ENCODE measurements around the gene HDAC11. TPM values are rescaled to one million over a fixed set of nuclear protein-coding genes. Genes with fewer than 3 reads are reported as not detected.

Gene HDAC11
- total and polyA plus RNA-seq, 10 donors, result 2.5 to 11.2 (median 6.3) TPM

DNA sequence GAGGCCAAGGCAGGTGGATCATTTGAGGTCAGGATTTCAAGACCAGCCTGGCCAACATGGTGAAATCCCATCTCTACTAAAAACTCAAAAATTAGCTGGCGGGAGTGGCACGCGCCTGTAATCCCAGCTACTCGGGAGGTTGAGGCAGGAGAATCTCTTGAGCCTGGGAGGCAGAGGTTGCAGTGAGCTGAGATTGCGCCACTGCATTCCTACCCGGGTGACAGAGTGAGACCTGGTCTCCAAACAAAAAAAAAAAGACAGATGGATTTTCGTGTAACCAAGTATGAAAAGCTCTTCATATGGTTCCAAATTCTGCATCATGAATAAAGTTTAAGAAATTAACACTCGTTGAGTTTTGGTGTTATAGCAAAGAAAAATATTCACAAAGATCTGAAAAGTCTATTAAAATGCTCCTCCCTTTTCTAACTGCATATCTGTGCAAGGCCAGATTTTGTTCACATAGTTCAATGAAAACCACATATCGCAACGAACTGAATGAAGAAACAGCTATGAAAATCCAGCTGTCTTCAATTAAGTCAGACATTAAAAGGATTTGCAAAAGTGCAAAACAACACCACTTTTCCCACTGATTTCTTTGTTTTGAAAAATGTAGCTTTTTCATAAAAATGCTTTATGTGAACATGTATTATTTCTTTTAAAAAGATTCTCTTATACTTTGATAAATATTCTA is 45.0 kb downstream of the HDAC11 start:
- WGBS, 5 donors, result 83 to 90% (median 84%) methylated on average over 10 of the region's 10 CpGs

DNA sequence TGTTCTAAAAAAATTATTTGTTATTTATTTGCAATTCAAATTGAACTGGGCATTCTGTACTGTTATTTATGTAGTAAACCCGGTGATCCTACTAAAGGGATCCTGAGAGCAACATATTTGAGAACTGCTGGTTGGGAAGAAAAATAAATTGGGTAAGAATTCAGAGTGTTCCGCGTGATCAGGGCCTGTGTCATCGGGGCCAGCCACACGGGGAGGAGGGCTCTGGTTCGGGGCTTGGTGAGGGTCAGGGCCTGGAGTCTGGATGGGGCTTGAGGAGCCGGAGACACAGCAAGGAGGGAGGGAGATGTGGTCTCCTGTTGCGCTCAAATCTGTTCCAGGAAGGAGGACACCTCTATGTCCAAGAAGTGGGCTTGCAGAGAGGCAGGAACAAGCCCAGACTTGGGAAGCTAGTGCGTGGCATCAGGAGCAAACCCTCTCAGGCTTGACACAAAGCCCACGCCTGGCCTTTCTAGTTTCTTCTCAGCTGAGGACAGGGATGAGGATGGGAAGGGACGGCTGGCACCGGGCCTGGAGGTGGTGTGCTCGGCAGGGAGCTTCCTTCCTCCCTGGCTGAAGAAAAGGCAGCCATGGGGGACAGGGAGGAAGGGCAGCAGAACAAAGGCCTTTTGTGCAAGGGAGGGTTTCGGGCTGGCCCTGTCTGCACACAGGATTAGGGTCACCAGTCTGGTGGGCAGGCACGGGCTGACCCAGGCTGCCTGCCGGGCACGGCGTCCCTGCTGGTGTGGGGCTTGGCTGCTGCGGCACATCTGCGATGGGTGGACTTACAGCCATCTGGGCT is 45.9 kb downstream of the HDAC11 start:
- Histone ChIP-seq H3K4me3 (no peak overlapping the region), H3K27ac (no peak overlapping the region), H3K4me1 (peaks cover 0 to 4% (median 0%) of the 10 kb centered on the region in 6 donors), H3K27me3 (replicated peaks in 1 of 7) (no peaks in the 10 kb centered on the region), H3K9me3 (peaks cover 0 to 5% (median 0%) of the 10 kb centered on the region in 8 donors), H3K36me3 (no peaks in the 10 kb centered on the region)
- TF ChIP-seq POLR2AphosphoS5 (IDR thresholded peaks at IDR 0.05) (no peak), POLR2A (IDR thresholded peaks at IDR 0.05) (no peak)
- TF ChIP-seq, protein P1, sequence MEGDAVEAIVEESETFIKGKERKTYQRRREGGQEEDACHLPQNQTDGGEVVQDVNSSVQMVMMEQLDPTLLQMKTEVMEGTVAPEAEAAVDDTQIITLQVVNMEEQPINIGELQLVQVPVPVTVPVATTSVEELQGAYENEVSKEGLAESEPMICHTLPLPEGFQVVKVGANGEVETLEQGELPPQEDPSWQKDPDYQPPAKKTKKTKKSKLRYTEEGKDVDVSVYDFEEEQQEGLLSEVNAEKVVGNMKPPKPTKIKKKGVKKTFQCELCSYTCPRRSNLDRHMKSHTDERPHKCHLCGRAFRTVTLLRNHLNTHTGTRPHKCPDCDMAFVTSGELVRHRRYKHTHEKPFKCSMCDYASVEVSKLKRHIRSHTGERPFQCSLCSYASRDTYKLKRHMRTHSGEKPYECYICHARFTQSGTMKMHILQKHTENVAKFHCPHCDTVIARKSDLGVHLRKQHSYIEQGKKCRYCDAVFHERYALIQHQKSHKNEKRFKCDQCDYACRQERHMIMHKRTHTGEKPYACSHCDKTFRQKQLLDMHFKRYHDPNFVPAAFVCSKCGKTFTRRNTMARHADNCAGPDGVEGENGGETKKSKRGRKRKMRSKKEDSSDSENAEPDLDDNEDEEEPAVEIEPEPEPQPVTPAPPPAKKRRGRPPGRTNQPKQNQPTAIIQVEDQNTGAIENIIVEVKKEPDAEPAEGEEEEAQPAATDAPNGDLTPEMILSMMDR (IDR thresholded peaks at IDR 0.05 in 8 of 11, conservative IDR thresholded peaks at IDR 0.05 in 3 of 11), result no peak
- 73 to 82% (median 78%) methylated on average over 20 of the region's 20 CpGs for WGBS, 5 donors
- peak; percentile 69 for DNase-seq
- intact Hi-C loops (cut with DNase I; ENCODE audit: low total_unique reads), result no loop called here

More for the DNA sequence above, 45.0 kb downstream of the HDAC11 start:
- intact Hi-C loops (cut with DNase I; ENCODE audit: low total_unique reads), result no loop called here
- H3K27me3 ChIP-seq (replicated peaks in 1 of 7), result no peaks in the 10 kb centered on the region
- TF ChIP-seq, protein P1 (IDR thresholded peaks at IDR 0.05 in 8 of 11, conservative IDR thresholded peaks at IDR 0.05 in 3 of 11), result no peak
- TF ChIP-seq POLR2A (IDR thresholded peaks at IDR 0.05) (no peak), POLR2AphosphoS5 (IDR thresholded peaks at IDR 0.05) (no peak)
- no peak overlapping the region for H3K4me3 ChIP-seq
- no peaks in the 10 kb centered on the region for H3K36me3 ChIP-seq
- H3K9me3 ChIP-seq, result peaks cover 0 to 5% (median 0%) of the 10 kb centered on the region in 8 donors
- no peak for DNase-seq
- peaks cover 0 to 4% (median 0%) of the 10 kb centered on the region in 6 donors for H3K4me1 ChIP-seq
- H3K27ac ChIP-seq, result no peak overlapping the region

DNA sequence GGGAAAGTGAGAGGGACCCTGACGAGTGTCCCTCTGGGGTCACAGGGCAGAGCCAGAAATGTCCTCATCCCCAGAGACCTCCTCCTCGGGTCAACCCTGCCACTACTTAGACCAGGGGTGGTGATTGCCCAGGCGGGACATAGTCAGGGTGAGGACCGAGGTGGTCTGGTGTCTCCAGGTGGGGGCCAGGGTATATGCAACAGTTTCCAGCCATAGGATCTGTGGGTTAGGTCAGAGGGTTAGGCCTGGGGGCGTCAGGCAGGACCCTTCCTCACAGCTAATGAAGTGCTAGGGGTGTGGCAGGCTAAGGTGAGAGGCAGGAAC is 46.5 kb downstream of the HDAC11 start:
- no peak overlapping the region for H3K27ac ChIP-seq

More for the DNA sequence above, 46.5 kb downstream of the HDAC11 start:
- no peak for DNase-seq
- TF ChIP-seq, protein P1 (IDR thresholded peaks at IDR 0.05 in 8 of 11, conservative IDR thresholded peaks at IDR 0.05 in 3 of 11), result no peak
- TF ChIP-seq POLR2AphosphoS5 (IDR thresholded peaks at IDR 0.05), result no peak
- TF ChIP-seq POLR2A (IDR thresholded peaks at IDR 0.05), result no peak
- intact Hi-C loops (cut with DNase I; ENCODE audit: low total_unique reads), result no loop called here
- peaks cover 0 to 5% (median 0%) of the 10 kb centered on the region in 8 donors for H3K9me3 ChIP-seq
- no peak overlapping the region for H3K4me3 ChIP-seq
- H3K36me3 ChIP-seq, result no peaks in the 10 kb centered on the region
- WGBS, 5 donors, result 73 to 81% (median 79%) methylated on average over 4 to 5 of the region's 5 CpGs
- H3K27me3 ChIP-seq (replicated peaks in 1 of 7), result no peaks in the 10 kb centered on the region
- peaks cover 0 to 4% (median 0%) of the 10 kb centered on the region in 6 donors for H3K4me1 ChIP-seq
